HG02884 (cell line): ENCODE results near the gene MARS1.
A peak's percentile ranks its signal among the peaks of the same experiment; 100 is the strongest.

Experiments used
- ATAC-seq: cut with Tn5 transposase; IDR thresholded peaks from one replicate; pipeline ENCODE4 v1.9.1; 2021; ENCODE audit warnings: mild to moderate bottlenecking, moderate library complexity; ENCODE audit not compliant: unreplicated experiment

The MARS1 gene

GRCh38 chr12:57456737-57457490 lies 31.0 kb upstream of the MARS1 start:
- ATAC-seq: no peak

- ATAC-seq: no peak
These were observed 29.2 kb upstream of the MARS1 start for GRCh38 chr12:57458665-57459054.

- peak; percentile 52 for ATAC-seq
These were observed 28.7 kb upstream of the MARS1 start for GRCh38 chr12:57459055-57459749.

DNA sequence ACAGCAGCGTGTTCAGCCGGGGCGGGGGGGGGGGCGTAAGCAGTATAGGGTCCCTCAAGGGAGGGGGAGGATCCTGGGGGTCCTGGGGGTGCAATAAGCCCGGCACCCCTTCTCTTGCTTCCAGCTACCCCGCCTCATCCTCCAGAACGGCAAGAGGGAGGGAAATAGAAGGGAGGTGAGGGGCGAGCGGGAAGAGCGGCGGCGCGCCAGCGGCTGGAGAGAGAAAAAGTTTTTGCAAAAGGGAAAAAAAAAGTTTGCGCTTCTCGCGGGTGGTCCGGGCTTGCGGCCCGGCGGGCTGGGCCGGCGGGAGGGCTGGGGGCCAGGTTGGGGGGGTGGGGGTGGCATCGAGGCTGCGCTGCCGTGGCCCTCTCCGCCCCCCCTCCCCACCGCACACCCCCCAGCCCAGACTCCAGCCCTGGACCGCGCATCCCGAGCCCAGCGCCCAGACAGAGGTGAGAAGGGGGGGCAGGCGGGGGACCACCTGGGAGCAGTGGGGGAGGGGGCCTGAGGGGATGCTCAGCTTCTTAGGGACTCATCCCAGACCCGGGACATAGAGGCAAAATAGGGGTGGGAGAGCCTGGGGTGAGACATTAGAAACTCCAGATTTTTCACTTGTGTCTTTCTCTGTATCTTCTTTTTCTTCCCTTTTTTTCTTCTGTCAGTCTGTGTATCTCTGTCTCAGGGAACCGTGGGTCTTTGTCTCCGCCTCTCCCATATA lies 28.0 kb upstream of the MARS1 start, which contains the start of gene GLI1:
TSS of gene GLI1 (plus strand) at position 36 of the 718 bp plus-strand sequence. CDS start 3,907 bp downstream, outside the sequence.
- ATAC-seq: no peak

DNA sequence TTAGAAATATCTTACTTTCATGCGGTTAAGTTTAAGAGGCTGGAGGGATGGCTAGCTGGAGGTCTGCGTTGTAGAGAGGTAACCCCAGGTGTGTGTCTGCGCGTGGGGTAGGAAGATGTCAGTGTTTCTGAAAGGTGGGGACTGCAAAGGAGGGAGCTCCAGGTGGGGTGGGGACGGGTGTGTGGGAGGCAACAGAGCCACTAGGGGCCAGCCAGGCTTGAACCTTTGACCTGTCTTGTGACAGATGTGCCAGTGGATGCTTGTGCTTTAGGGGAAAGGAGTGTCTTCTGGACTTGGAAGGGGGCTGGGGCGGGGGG lies 27.4 kb upstream of the MARS1 start:
- no peak for ATAC-seq

DNA sequence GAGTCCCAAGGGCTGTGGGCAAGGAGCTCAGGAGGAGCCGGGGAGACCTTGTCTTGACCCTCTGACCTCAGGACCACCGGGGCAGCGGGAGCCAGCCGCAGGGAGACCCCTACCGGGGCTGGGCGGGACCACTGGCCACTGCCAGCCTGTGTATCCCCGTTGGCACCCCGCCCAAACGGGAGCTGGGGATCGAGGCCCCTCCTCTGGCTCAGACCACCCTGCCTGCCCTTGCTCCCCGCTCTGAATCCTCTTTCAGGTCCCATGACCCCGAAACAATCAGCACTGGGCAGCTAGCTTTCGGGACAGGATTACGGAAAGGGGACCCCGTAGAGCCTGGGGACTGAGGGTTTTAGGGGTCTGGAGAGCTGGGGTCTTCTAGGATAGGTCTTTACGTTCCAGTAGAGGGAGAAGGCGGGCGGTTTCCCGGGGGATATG lies 27.0 kb upstream of the MARS1 start:
- no peak for ATAC-seq

DNA sequence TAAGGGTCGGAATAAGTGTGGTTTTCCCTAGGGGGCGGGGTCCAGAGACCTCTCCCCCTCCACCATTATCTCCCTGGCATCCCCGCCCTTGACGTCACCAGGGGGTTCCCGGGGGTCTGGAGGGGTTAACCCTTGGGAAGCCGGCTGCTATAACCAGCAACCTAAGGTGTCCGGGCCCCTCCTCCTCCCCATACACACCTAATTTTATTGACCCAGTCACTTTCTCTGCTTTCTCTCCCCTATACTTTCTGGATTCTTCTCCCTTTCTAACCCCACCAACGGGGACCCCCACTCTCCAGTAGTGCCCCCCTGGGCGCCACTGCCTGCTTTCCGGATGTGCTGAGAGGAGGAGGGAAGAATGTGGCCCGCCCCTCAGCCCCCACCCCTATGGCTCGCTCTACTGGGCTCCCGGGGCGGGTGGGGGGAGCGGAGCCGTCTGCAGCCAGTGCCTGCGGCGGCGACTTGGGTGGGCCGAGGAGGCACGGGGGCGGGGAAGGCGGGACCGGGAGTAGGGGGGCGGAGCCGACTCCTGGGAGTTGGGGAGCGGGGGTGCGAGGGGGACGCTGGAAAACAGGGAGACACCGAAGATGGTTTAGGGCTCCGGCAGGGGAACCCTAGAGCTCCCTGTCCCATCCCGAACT lies 26.5 kb upstream of the MARS1 start:
- no peak for ATAC-seq

GRCh38 chr12:57461917-57462250 lies 26.0 kb upstream of the MARS1 start:
- no peak for ATAC-seq

GRCh38 chr12:57462251-57462911 lies 25.5 kb upstream of the MARS1 start:
- ATAC-seq: peak; percentile 53

DNA sequence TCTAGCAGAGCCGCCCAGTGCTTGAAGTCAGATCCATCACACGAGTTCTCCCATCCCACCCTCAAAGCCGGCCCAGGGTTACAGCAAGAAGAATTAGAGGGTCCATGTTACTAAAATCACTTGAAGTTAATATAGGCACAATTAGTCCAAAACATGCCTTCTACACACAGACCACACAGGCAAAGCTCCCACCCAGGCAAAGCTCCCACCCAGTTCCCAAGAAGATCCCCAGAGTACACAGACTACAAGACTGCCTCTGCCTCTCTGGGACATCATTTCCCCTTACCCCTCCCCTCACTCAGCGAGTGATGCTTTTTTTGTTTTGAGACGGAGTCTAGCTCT lies 25.0 kb upstream of the MARS1 start:
- ATAC-seq: no peak

GRCh38 chr12:57464569-57464968 lies 23.3 kb upstream of the MARS1 start:
- no peak for ATAC-seq

- ATAC-seq: no peak
These were observed 22.7 kb upstream of the MARS1 start for GRCh38 chr12:57465030-57465746.

DNA sequence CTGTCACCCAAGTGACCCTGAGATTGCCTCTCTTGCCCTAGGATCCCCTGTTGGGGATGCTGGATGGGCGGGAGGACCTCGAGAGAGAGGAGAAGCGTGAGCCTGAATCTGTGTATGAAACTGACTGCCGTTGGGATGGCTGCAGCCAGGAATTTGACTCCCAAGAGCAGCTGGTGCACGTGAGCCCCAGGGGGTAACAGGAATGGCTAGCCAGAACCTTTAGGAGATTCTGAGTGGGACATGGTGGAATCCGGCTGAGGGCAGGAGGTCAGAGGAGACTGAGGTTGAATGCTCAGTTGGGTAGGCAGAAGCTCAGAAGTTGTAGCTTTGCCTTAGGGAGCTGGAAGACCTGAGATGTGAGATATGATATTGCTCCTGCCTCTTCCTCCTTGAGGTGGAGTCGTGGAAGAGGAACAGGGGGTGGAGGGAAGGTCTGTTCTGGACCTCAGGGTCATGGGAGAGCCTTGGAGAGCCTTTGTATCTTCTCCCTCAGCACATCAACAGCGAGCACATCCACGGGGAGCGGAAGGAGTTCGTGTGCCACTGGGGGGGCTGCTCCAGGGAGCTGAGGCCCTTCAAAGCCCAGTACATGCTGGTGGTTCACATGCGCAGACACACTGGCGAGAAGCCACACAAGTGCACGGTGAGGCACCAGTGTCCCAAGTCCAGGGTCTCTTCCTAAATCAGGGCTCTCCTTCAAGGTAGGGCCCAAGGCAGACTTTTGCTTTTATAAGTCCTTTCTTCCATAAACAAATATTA lies 21.9 kb upstream of the MARS1 start:
- ATAC-seq: no peak

DNA sequence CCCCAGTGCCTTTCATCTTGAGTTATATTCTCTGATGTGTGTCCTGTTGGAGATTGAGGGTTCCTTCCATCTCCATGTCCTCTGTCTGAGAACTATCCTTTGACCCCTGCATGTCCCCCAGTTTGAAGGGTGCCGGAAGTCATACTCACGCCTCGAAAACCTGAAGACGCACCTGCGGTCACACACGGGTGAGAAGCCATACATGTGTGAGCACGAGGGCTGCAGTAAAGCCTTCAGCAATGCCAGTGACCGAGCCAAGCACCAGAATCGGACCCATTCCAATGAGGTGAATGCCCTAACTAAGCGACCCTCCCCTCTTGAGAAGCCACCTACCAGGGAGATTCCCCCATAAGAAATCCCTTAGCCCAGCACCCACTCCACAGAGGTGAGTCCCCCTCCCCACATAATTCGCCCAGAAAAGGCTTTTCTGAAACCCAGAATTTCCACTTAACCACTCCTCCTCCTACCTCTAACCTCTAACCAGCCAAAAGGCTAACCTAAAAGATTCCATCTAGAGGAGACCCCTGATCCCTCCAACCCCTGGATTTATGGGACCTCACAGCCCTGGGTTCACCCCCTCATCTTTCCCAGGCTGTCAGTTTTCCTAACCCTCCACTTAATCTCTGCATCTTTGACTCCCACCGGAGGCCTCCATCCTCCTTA lies 20.5 kb upstream of the MARS1 start:
- no peak for ATAC-seq

DNA sequence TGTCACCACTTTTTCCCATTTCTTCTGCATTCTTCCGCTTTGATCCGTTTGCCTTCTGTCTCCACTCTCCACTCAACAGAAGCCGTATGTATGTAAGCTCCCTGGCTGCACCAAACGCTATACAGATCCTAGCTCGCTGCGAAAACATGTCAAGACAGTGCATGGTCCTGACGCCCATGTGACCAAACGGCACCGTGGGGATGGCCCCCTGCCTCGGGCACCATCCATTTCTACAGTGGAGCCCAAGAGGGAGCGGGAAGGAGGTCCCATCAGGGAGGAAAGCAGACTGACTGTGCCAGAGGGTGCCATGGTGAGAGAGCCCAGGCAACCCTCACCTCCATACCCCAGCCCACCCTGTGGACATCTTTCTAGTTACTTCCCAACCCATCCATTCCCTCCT lies 20.0 kb upstream of the MARS1 start:
- no peak for ATAC-seq

GRCh38 chr12:57469296-57470164 lies 18.3 kb upstream of the MARS1 start:
- ATAC-seq: no peak

DNA sequence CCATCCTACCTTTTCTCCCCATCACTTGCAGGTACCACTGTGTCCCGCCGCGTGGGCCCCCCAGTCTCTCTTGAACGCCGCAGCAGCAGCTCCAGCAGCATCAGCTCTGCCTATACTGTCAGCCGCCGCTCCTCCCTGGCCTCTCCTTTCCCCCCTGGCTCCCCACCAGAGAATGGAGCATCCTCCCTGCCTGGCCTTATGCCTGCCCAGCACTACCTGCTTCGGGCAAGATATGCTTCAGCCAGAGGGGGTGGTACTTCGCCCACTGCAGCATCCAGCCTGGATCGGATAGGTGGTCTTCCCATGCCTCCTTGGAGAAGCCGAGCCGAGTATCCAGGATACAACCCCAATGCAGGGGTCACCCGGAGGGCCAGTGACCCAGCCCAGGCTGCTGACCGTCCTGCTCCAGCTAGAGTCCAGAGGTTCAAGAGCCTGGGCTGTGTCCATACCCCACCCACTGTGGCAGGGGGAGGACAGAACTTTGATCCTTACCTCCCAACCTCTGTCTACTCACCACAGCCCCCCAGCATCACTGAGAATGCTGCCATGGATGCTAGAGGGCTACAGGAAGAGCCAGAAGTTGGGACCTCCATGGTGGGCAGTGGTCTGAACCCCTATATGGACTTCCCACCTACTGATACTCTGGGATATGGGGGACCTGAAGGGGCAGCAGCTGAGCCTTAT lies 17.4 kb upstream of the MARS1 start:
- ATAC-seq: no peak
